NCI-H146 treated with DMSO at 0.1 percent for 48 hours (cell line): ENCODE results near the gene ICE1.
A peak's percentile ranks its signal among the peaks of the same experiment; 100 is the strongest.

Experiments
- DNase-seq: peaks from one replicate; lab custom pipeline; 2025; ENCODE audit not compliant: unreplicated experiment; lab: John Stamatoyannopoulos, UW

ICE1 gene

DNA sequence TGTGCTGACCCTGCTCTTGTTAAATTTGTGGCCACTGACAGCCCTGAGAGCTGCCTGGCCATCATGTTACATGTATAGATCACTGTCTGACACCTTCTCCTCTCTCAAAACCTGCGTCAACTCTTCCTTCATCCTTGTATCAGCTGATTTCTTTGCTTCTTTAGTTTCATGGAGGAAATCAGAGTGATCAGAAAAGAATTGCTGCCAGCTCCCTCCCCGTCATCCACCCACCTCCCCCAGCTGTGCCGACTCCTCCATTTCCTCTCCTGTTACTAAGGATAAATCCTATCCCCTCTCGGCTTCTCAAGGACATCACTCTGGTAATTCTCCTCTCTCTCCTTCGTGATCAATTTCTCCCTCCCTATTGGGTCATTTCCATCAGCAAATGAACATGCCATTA is 108.9 kb downstream of the ICE1 start:
- no peak for DNase-seq

- no peak for DNase-seq
Observed at GRCh38 chr5:5532306-5533076, 110.0 kb downstream of the ICE1 start.

DNA sequence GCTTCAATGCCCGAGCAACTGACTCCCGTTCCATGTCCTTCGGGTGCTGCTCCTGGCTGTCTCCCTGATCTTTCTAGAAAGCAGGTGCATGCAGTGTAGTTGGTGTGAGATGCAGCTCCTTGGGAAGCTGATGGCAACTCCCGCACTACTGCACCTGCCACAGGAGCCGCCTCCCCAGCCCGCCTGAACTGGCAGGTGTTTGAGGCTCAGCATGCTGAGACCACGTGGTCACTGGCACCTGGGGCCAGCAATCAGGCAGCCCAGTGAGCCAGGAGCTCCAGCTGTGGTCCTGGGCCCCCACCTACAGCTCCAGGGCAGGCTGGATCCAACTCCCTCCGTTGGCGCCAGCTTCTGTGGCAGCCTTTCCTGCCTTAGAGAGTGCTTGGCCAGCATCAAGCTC is 111.5 kb downstream of the ICE1 start:
- DNase-seq: peak; percentile 1

- DNase-seq: no peak
Observed at GRCh38 chr5:5534333-5534732, 111.9 kb downstream of the ICE1 start.

- no peak for DNase-seq
Observed at GRCh38 chr5:5536871-5537270, 114.4 kb downstream of the ICE1 start.

- no peak for DNase-seq
Observed at GRCh38 chr5:5537426-5537825, 114.9 kb downstream of the ICE1 start.

DNA sequence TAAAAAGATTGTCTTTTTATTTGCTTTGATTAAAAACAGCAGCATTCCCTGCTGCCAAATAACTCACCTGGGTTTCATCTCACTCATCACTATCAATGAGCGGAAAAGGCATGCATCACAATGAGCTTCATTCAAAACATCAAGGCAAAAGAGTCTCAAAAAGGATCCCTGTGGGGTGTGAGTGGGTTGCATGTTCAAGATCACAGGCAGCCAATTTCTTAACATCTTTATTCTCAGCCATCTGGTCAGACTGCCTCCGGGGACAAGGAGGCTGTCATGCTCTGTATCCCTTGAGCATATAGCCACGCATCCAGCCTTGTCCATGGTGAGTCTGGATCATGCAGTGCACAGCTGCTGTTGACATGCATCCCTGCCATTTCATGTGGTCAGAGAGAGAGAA is 117.1 kb downstream of the ICE1 start:
- no peak for DNase-seq
